Measurements from ENCODE around the gene NOX1. TPM values are rescaled to one million over a fixed set of nuclear protein-coding genes. Genes with fewer than 3 reads are reported as not detected.
"Not testable (repeated sequence)": the region's sequence is repeated elsewhere in the genome, so short reads cannot be mapped to it uniquely, and the experiment has no call there.

NOX1 gene
- total RNA-seq, 1 donor from 2014 or later = not detected

- peak; percentile 36 for DNase-seq (ENCODE audit: extremely low read depth, low read depth, low spot score)
Observed at GRCh38 chrX:100819837-100820666, 54.1 kb downstream of the NOX1 start, which contains the start of gene CSTF2. Gene CSTF2 (plus strand): TSS chrX:100820391. CDS start chrX:100820417, 26 bp downstream.

- no peak for DNase-seq (ENCODE audit: extremely low read depth, low read depth, low spot score)
Observed at GRCh38 chrX:100819534-100819836, 54.7 kb downstream of the NOX1 start.

GRCh38 chrX:100817340-100817739 is 56.8 kb downstream of the NOX1 start:
- no peak for DNase-seq (ENCODE audit: extremely low read depth, low read depth, low spot score)

- no peak for DNase-seq (ENCODE audit: extremely low read depth, low read depth, low spot score)
Observed at GRCh38 chrX:100812216-100813158, 61.7 kb downstream of the NOX1 start.

- not testable (repeated sequence) for DNase-seq (ENCODE audit: extremely low read depth, low read depth, low spot score)
Observed at GRCh38 chrX:100808265-100808664, 65.9 kb downstream of the NOX1 start.

DNA sequence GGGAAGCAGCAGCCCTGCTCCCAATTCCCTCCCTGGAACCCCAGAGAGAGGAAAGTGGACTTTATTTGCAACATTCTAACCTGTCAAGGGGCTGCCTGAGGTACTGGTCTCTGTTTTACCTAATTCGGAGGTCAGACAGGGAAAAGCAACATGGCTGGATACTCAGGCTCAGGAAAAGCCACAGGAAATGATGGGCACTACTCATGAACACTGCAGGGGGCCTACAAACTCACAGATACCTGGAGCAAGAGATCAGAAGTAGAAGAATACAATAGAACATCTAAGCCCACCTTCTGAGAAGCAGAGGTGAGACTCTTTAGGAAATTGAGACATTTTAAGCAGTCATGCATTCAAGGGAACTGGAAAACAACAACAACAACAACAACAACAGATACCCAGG is 69.4 kb downstream of the NOX1 start:
- DNase-seq (ENCODE audit: extremely low read depth, low read depth, low spot score) = no peak

DNA sequence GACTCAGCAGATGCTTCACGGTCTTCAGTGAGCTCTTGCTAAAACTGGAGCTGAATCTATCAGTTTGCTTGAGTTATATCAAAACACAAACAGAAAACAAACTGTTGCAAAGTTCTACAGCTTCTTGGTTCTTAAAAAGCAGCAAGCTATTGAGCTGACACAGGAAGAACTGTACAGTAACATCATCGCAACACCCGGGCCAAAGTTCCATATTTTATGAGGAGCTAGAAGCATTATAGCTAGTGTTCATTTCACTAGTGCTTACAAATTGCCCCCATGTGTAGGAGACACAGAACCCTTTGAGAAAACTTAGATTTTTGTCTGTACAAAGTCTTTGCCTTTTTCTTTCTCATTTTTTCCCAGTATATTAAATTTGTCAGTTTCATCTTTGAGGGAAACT is 71.3 kb downstream of the NOX1 start:
- DNase-seq (ENCODE audit: extremely low read depth, low read depth, low spot score) = no peak

DNA sequence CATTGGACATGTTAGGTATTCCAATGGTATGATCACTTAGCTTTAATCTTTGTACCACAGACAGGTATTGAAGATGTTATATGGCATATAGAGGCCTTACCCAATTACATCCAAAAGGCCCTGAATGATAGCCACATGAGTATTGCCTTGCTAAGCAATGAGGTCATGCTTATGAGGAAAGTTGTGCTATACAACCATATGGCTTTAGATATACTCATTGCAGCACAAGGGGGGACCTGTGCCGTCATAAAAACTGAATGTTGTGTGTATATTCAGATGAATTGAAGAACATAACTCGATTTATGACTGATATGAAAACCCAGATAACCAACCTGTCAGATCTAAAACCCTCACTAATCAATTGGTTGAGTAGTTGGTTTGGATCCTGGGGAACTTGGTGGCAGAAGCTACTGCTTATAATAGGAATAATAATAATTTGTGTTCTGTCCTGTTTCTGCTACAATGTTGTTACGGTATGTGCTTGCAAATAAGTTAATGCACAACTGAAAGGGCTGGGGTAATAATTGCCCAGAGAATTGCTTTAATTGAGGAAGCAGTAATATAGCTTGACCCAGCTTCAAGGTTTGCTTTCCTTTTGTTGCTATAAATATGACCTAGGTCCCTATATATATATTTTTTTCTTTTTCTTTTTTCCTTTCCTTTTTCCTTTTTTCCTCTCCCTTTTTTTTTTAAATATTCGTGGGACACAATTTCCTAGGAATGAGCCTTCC is 75.5 kb downstream of the NOX1 start:
- no peak for DNase-seq (ENCODE audit: extremely low read depth, low read depth, low spot score)

DNA sequence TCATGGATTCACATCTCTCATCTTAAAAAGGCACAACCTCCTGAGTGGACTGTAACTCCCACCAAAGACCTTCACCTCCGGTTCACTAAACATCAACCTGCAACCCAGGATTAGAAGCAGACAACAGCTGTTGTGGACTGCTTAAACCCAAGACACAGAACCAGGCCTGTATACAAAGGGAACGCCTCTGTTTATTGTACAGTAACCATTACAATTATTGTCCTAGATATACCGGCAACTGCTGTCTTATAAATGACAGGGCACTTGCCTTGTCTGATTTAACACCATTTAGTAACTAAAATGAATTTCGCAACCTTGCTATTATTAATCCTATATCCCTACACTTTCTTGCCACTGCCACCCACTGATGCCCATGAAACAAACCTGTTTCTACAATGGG is 76.8 kb downstream of the NOX1 start:
- no peak for DNase-seq (ENCODE audit: extremely low read depth, low read depth, low spot score)

GRCh38 chrX:100796371-100796770 is 77.8 kb downstream of the NOX1 start:
- DNase-seq (ENCODE audit: extremely low read depth, low read depth, low spot score) = not testable (repeated sequence)

Other genes with a start within 250 kb of the NOX1 start
- 32.5 and 34.1 TPM in 2 replicates for gene TSPAN6, start 237.6 kb downstream of the NOX1 start, total RNA-seq
- 55.9 and 61.9 TPM in 2 replicates for gene SRPX2, start 230.2 kb downstream of the NOX1 start, total RNA-seq
- 10.5 and 24.0 TPM in 2 replicates for gene SYTL4, start 142.2 kb downstream of the NOX1 start, total RNA-seq
- gene CSTF2, start 54.0 kb downstream of the NOX1 start, total RNA-seq = 17.9 and 23.5 TPM in 2 replicates
- 0.23 TPM in 1 of 2 replicates, not detected in the other for gene XKRX, start 54.6 kb upstream of the NOX1 start, total RNA-seq
- gene ARL13A, start 95.3 kb upstream of the NOX1 start, total RNA-seq = not detected in 2 replicates
- 9.5 and 17.6 TPM in 2 replicates for gene TRMT2B, start 177.8 kb upstream of the NOX1 start, total RNA-seq
- gene TMEM35A, start 204.5 kb upstream of the NOX1 start, total RNA-seq = 4.7 and 8.1 TPM in 2 replicates
- 3.4 and 5.0 TPM in 2 replicates for gene CENPI, start 223.8 kb upstream of the NOX1 start, total RNA-seq